Ascending aorta (tissue), 2 donors: ENCODE data around the gene VTI1A. TPM values are rescaled to one million over a fixed set of nuclear protein-coding genes. Genes with fewer than 3 reads are reported as not detected.

ENCODE experiments used
- DNase-seq, 2 donors: peaks; one replicate each; pipeline ENCODE4 v3.0.0-alpha.2; 2019; ENCODE audit warnings: low spot score in 2 of 2
- H3K27ac ChIP-seq, 2 donors: fragments of 200-600 bp; sonication (generic); one replicate each; pipeline ENCODE4 v1.5.1; 2016 to 2017; ENCODE audit warnings: mild to moderate bottlenecking in 1 of 2
- H3K27me3 ChIP-seq: fragments of 200-600 bp; sonication (generic); one replicate; pipeline ENCODE4 v1.5.1; 2017
- H3K36me3 ChIP-seq, 2 donors: fragments of 200-600 bp; sonication (generic); one replicate each; pipeline ENCODE4 v1.5.1; 2016
- H3K4me1 ChIP-seq, 2 donors: fragments of 200-600 bp; sonication (generic); one replicate each; pipeline ENCODE4 v1.5.1; 2016 to 2017; ENCODE audit warnings: mild to moderate bottlenecking in 1 of 2
- H3K4me3 ChIP-seq, 2 donors: fragments of 200-600 bp; sonication (generic); one replicate each; pipeline ENCODE4 v1.5.1; 2016 to 2017; ENCODE audit warnings: mild to moderate bottlenecking in 1 of 2
- H3K9me3 ChIP-seq, 2 donors: fragments of 200-600 bp; sonication (generic); one replicate each; pipeline ENCODE4 v1.5.1; 2016
- CTCF ChIP-seq, 3 experiments: fragments of 200-600 bp in 2 of 3; fragments of 450-650 bp in 1 of 3; sonication (generic) in 2 of 3; IDR thresholded peaks; one replicate each; pipeline ENCODE4 v1.5.1; 2016 to 2019; ENCODE audit warnings: antibody characterized with exemption in 3 of 3, mild to moderate bottlenecking in 1 of 3, moderate library complexity in 1 of 3
- intact Hi-C: fragments of 100-400 bp; cut with DNase I; formaldehyde crosslinking; loops from one replicate; pipeline ENCODE4 v1.15.1; 2023
- total RNA-seq: library from RNA; depleted of rRNA; stranded (reverse); fragments of >200 nt; gene quantifications from one replicate; pipeline ENCODE4 v1.1.0, GENCODE V29; 2016

Gene VTI1A
- total RNA-seq, 1 donor from 2014 or later = 32.5 TPM

GRCh38 chr10:112526139-112526538 is 79.1 kb downstream of the VTI1A start:
- Histone ChIP-seq H3K36me3 (no peaks in the 10 kb centered on the region), H3K4me1 (no peaks in the 10 kb centered on the region), H3K4me3 (no peak overlapping the region), H3K27me3 (no peaks in the 10 kb centered on the region), H3K9me3 (no peaks in the 10 kb centered on the region), H3K27ac (no peak overlapping the region)
- intact Hi-C loops = no loop called here
- DNase-seq = no peak
- TF ChIP-seq CTCF (IDR thresholded peaks at IDR 0.05) = no peak

- DNase-seq = no peak
- no peaks in the 10 kb centered on the region for H3K9me3 ChIP-seq
- intact Hi-C loops = no loop called here
- no peak overlapping the region for H3K27ac ChIP-seq
- no peak for TF ChIP-seq CTCF (IDR thresholded peaks at IDR 0.05)
- H3K4me3 ChIP-seq = peak overlapping the region in 1 of 2 donors; percentile 31
- no peaks in the 10 kb centered on the region for H3K4me1 ChIP-seq
- no peaks in the 10 kb centered on the region for H3K36me3 ChIP-seq
- no peaks in the 10 kb centered on the region for H3K27me3 ChIP-seq
Observed at GRCh38 chr10:112526906-112527305, 79.9 kb downstream of the VTI1A start.

GRCh38 chr10:112528235-112528634 is 81.2 kb downstream of the VTI1A start:
- H3K27me3 ChIP-seq = no peaks in the 10 kb centered on the region
- no peak for TF ChIP-seq CTCF (IDR thresholded peaks at IDR 0.05)
- intact Hi-C loops = no loop called here

GRCh38 chr10:112531421-112531820 is 84.4 kb downstream of the VTI1A start:
- H3K27me3 ChIP-seq = no peaks in the 10 kb centered on the region
- no peaks in the 10 kb centered on the region for H3K4me1 ChIP-seq
- intact Hi-C loops = no loop called here
- H3K4me3 ChIP-seq = no peak overlapping the region
- no peak overlapping the region for H3K27ac ChIP-seq
- no peak for TF ChIP-seq CTCF (IDR thresholded peaks at IDR 0.05)
- no peaks in the 10 kb centered on the region for H3K36me3 ChIP-seq
- H3K9me3 ChIP-seq = no peaks in the 10 kb centered on the region
- no peak for DNase-seq

More at GRCh38 chr10:112528235-112528634, 81.2 kb downstream of the VTI1A start:
- DNase-seq = no peak
- Histone ChIP-seq H3K27ac (no peak overlapping the region), H3K4me3 (no peak overlapping the region), H3K4me1 (no peaks in the 10 kb centered on the region), H3K36me3 (no peaks in the 10 kb centered on the region), H3K9me3 (no peaks in the 10 kb centered on the region)

GRCh38 chr10:112532189-112532588 is 85.2 kb downstream of the VTI1A start:
- Histone ChIP-seq H3K27ac (no peak overlapping the region), H3K4me3 (peak overlapping the region in 1 of 2 donors; percentile 23), H3K4me1 (no peaks in the 10 kb centered on the region), H3K36me3 (no peaks in the 10 kb centered on the region), H3K9me3 (no peaks in the 10 kb centered on the region), H3K27me3 (no peaks in the 10 kb centered on the region)
- DNase-seq = no peak
- intact Hi-C loops = no loop called here
- TF ChIP-seq CTCF (IDR thresholded peaks at IDR 0.05) = no peak

- H3K4me3 ChIP-seq = no peak overlapping the region
- no peaks in the 10 kb centered on the region for H3K4me1 ChIP-seq
- H3K27me3 ChIP-seq = no peaks in the 10 kb centered on the region
- intact Hi-C loops = no loop called here
- TF ChIP-seq CTCF (IDR thresholded peaks at IDR 0.05) = no peak
- no peaks in the 10 kb centered on the region for H3K9me3 ChIP-seq
- no peak for DNase-seq
- no peak overlapping the region for H3K27ac ChIP-seq
- H3K36me3 ChIP-seq = no peaks in the 10 kb centered on the region
Observed at GRCh38 chr10:112532956-112533355, 85.9 kb downstream of the VTI1A start.
